Measurements from ENCODE around the gene PGD. TPM values are rescaled to one million over a fixed set of nuclear protein-coding genes. Genes with fewer than 3 reads are reported as not detected.

PGD gene
- total and polyA plus RNA-seq, 2 of the 13 experiments (the other 11 are each of a cell fraction or from before 2014, with no cell fraction given), result 64.8 to 210 TPM

DNA sequence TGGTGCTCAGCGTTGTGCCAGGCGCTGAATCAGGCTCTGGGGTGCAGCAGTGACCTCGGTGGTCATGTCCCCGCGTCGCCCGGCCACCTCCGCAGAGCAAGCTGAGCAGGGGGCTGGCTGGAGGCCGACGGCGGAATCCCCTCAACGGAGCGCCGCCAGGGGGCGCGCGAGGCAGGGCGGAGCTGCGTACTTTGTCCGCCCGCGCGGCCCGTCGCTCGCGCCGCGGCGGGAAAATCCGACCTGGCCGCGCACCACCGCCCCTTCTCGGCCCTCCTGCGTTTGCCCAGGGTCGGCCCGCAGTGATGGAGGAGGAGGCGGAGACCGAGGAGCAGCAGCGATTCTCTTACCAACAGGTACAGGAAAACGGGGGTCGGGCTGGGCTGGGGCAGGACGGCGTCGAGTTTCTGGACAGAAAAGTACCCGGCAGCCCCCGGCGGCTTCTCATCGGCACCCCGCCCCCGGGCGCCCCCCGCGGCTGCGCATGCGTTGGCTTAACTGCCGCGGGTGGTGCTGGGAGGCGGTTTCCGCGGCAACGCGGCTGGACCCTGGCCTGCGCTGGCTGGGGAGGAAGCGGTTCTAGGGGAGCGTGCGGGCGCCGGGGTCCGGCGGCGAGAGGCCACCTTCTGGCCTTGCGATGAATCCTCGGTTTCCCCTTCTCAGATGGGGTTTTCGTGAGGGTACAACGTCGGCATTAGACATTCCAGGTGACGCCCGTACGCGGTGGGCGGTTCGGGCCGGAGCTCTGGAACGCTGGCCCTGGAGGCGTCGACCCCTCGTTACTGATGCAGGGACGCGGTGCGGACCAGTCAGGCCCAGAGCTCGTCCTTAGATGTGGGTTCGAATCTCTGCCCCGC lies 31.6 kb downstream of the PGD start, which contains the start of gene CENPS (continued):
- TF ChIP-seq ZNF121 (CRISPR knock-in tag; IDR thresholded peaks at IDR 0.05) (no peak; the same call in 1 of the 2 replicates), ZMYM2 (CRISPR knock-in tag; IDR thresholded peaks at IDR 0.05) (peak; percentile 91), CBX1 (IDR thresholded peaks at IDR 0.05; ENCODE audit: low read depth) (peak; percentile 55), NCOA5 (CRISPR knock-in tag; IDR thresholded peaks at IDR 0.05) (no peak), KDM3A (CRISPR knock-in tag; IDR thresholded peaks at IDR 0.05; ENCODE audit: low read depth) (peak; percentile 83; the same call in 1 of the 2 replicates), ZNF382 (CRISPR knock-in tag; IDR thresholded peaks at IDR 0.05; ENCODE audit: borderline replicate concordance) (no peak), ZNF607 (CRISPR knock-in tag; IDR thresholded peaks at IDR 0.05; ENCODE audit: borderline replicate concordance) (no peak; the same call in 1 of the 2 replicates), ZNF615 (CRISPR knock-in tag; IDR thresholded peaks at IDR 0.05; ENCODE audit: borderline replicate concordance) (peak; percentile 66; the same call in 1 of the 2 replicates), U2AF1 (optimal IDR thresholded peaks at IDR 0.05; ENCODE audit: low read depth, low read length) (no peak), ZNF205 (CRISPR knock-in tag; IDR thresholded peaks at IDR 0.05) (peak; percentile 61), PHF21A (CRISPR knock-in tag; IDR thresholded peaks at IDR 0.05) (0 out of 2 replicates have a peak, but pooled peaks have one; percentile 23), ZNF670 (CRISPR knock-in tag; IDR thresholded peaks at IDR 0.05; ENCODE audit: borderline replicate concordance) (peak; percentile 72; the same call in 1 of the 2 replicates), RFX1 (IDR thresholded peaks at IDR 0.05) (peak; percentile 88), GFI1 (CRISPR knock-in tag; IDR thresholded peaks at IDR 0.05; ENCODE audit: borderline replicate concordance) (peak; percentile 84; the same call in 1 of the 2 replicates), NKX3-1 (CRISPR knock-in tag; IDR thresholded peaks at IDR 0.05) (peak; percentile 76; the same call in 1 of the 2 replicates), FOXP1 (IDR thresholded peaks at IDR 0.05) (no peak), FOXP1 (CRISPR knock-in tag; IDR thresholded peaks at IDR 0.05) (no peak), IRF2 (CRISPR knock-in tag; IDR thresholded peaks at IDR 0.05) (0 out of 2 replicates have a peak, but pooled peaks have one; percentile 13), ZNF225 (CRISPR knock-in tag; IDR thresholded peaks at IDR 0.05) (peak; percentile 91)
- TF ChIP-seq, protein P1, sequence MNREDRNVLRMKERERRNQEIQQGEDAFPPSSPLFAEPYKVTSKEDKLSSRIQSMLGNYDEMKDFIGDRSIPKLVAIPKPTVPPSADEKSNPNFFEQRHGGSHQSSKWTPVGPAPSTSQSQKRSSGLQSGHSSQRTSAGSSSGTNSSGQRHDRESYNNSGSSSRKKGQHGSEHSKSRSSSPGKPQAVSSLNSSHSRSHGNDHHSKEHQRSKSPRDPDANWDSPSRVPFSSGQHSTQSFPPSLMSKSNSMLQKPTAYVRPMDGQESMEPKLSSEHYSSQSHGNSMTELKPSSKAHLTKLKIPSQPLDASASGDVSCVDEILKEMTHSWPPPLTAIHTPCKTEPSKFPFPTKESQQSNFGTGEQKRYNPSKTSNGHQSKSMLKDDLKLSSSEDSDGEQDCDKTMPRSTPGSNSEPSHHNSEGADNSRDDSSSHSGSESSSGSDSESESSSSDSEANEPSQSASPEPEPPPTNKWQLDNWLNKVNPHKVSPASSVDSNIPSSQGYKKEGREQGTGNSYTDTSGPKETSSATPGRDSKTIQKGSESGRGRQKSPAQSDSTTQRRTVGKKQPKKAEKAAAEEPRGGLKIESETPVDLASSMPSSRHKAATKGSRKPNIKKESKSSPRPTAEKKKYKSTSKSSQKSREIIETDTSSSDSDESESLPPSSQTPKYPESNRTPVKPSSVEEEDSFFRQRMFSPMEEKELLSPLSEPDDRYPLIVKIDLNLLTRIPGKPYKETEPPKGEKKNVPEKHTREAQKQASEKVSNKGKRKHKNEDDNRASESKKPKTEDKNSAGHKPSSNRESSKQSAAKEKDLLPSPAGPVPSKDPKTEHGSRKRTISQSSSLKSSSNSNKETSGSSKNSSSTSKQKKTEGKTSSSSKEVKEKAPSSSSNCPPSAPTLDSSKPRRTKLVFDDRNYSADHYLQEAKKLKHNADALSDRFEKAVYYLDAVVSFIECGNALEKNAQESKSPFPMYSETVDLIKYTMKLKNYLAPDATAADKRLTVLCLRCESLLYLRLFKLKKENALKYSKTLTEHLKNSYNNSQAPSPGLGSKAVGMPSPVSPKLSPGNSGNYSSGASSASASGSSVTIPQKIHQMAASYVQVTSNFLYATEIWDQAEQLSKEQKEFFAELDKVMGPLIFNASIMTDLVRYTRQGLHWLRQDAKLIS (CRISPR knock-in tag; IDR thresholded peaks at IDR 0.05), result no peak
- TF ChIP-seq, protein P2, sequence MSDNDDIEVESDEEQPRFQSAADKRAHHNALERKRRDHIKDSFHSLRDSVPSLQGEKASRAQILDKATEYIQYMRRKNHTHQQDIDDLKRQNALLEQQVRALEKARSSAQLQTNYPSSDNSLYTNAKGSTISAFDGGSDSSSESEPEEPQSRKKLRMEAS (IDR thresholded peaks at IDR 0.05), result peak; percentile 99
- TF ChIP-seq, protein P3, sequence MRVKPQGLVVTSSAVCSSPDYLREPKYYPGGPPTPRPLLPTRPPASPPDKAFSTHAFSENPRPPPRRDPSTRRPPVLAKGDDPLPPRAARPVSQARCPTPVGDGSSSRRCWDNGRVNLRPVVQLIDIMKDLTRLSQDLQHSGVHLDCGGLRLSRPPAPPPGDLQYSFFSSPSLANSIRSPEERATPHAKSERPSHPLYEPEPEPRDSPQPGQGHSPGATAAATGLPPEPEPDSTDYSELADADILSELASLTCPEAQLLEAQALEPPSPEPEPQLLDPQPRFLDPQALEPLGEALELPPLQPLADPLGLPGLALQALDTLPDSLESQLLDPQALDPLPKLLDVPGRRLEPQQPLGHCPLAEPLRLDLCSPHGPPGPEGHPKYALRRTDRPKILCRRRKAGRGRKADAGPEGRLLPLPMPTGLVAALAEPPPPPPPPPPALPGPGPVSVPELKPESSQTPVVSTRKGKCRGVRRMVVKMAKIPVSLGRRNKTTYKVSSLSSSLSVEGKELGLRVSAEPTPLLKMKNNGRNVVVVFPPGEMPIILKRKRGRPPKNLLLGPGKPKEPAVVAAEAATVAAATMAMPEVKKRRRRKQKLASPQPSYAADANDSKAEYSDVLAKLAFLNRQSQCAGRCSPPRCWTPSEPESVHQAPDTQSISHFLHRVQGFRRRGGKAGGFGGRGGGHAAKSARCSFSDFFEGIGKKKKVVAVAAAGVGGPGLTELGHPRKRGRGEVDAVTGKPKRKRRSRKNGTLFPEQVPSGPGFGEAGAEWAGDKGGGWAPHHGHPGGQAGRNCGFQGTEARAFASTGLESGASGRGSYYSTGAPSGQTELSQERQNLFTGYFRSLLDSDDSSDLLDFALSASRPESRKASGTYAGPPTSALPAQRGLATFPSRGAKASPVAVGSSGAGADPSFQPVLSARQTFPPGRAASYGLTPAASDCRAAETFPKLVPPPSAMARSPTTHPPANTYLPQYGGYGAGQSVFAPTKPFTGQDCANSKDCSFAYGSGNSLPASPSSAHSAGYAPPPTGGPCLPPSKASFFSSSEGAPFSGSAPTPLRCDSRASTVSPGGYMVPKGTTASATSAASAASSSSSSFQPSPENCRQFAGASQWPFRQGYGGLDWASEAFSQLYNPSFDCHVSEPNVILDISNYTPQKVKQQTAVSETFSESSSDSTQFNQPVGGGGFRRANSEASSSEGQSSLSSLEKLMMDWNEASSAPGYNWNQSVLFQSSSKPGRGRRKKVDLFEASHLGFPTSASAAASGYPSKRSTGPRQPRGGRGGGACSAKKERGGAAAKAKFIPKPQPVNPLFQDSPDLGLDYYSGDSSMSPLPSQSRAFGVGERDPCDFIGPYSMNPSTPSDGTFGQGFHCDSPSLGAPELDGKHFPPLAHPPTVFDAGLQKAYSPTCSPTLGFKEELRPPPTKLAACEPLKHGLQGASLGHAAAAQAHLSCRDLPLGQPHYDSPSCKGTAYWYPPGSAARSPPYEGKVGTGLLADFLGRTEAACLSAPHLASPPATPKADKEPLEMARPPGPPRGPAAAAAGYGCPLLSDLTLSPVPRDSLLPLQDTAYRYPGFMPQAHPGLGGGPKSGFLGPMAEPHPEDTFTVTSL (CRISPR knock-in tag; IDR thresholded peaks at IDR 0.05; ENCODE audit: borderline replicate concordance), result no peak; the same call in 1 of the 2 replicates
